Measurements from ENCODE around the gene B3GALT6.

B3GALT6 gene

DNA sequence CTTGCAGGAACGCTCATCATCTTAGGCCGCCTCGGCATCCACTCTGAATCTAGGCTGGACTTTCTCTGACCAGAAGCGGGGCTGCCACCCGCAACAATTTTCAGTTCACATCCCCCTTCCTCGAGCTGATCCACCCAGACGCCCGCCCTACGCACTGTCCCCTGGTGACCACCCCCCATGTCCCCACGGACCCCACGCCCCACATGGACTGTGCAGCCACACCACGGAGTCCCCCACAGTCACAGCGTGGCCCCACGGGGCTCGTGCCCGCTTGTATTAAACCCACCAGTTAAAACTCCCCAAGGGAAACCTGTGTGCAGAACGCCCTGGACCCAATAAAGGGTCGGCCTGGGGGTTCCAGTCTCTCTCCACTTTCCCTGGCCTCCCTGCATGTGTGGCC lies 27.5 kb downstream of the B3GALT6 start:
- no peaks in the 10 kb centered on the region; the same call in 1 of the 2 replicates for H3K79me2 ChIP-seq (ENCODE audit: insufficient read depth, low read depth)
- H3K4me2 ChIP-seq = no peak overlapping the region
- no peak overlapping the region for H2AFZ ChIP-seq (ENCODE audit: low read depth)
- TF ChIP-seq, protein P1, sequence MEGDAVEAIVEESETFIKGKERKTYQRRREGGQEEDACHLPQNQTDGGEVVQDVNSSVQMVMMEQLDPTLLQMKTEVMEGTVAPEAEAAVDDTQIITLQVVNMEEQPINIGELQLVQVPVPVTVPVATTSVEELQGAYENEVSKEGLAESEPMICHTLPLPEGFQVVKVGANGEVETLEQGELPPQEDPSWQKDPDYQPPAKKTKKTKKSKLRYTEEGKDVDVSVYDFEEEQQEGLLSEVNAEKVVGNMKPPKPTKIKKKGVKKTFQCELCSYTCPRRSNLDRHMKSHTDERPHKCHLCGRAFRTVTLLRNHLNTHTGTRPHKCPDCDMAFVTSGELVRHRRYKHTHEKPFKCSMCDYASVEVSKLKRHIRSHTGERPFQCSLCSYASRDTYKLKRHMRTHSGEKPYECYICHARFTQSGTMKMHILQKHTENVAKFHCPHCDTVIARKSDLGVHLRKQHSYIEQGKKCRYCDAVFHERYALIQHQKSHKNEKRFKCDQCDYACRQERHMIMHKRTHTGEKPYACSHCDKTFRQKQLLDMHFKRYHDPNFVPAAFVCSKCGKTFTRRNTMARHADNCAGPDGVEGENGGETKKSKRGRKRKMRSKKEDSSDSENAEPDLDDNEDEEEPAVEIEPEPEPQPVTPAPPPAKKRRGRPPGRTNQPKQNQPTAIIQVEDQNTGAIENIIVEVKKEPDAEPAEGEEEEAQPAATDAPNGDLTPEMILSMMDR (conservative IDR thresholded peaks at IDR 0.05; ENCODE audit: low read depth, low read length) = no peak
- no peaks in the 10 kb centered on the region for H4K20me1 ChIP-seq (ENCODE audit: insufficient read depth)
- H3K9ac ChIP-seq = no peak overlapping the region
- H3K36me3 ChIP-seq (ENCODE audit: insufficient read depth) = peaks cover 7% of the 10 kb centered on the region; the same call in 1 of the 2 replicates
- no peak overlapping the region for H3K27ac ChIP-seq
- H3K4me1 ChIP-seq (ENCODE audit: low read depth, poor library complexity, severe bottlenecking) = no peaks in the 10 kb centered on the region
- no peak overlapping the region for H3K4me3 ChIP-seq (IDR thresholded peaks at IDR 0.05; ENCODE audit: insufficient read depth, low read depth, low read length)
- no peaks in the 10 kb centered on the region for H3K27me3 ChIP-seq (ENCODE audit: insufficient read depth, low read depth)

DNA sequence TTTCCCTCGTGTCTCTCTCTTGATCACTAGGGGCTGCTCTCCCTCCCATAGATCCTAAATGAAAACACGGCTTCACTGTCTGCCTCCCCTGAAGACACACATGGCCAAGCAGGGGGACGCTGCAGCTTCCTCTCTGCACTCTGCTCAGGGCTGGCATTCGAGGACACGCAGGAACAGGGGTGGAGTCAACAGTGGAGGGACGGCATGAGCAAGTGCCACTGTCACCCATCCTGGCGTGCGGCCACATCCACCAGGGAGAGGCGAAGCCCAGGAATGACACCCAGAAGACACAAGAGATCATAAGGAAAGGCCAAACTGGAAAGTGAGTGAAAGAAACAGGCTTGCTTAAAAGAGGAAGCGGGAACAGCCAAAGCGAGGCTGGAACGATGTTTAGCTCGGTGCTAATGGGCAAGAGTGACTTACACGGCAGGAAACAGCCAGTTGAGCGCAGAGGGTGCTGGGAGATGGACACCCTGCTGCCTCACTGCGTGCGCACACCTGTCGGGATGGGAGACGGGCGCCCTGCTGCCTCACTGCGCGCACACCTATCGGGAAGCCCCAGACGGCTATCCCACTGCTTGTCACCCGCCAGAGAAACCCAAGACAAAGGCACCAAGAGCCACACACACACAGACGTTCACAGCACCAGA lies 28.0 kb downstream of the B3GALT6 start:
- no peak overlapping the region for H3K4me3 ChIP-seq (IDR thresholded peaks at IDR 0.05; ENCODE audit: insufficient read depth, low read depth, low read length)
- H3K79me2 ChIP-seq (ENCODE audit: insufficient read depth, low read depth) = no peaks in the 10 kb centered on the region; the same call in 1 of the 2 replicates
- H3K9ac ChIP-seq = no peak overlapping the region
- H3K27ac ChIP-seq = no peak overlapping the region
- H4K20me1 ChIP-seq (ENCODE audit: insufficient read depth) = no peaks in the 10 kb centered on the region
- H2AFZ ChIP-seq (ENCODE audit: low read depth) = no peak overlapping the region
- H3K36me3 ChIP-seq (ENCODE audit: insufficient read depth) = peaks cover 7% of the 10 kb centered on the region; the same call in 1 of the 2 replicates
- no peaks in the 10 kb centered on the region for H3K27me3 ChIP-seq (ENCODE audit: insufficient read depth, low read depth)
- H3K4me2 ChIP-seq = no peak overlapping the region
- TF ChIP-seq, protein P1 (conservative IDR thresholded peaks at IDR 0.05; ENCODE audit: low read depth, low read length) = no peak
- no peaks in the 10 kb centered on the region for H3K4me1 ChIP-seq (ENCODE audit: low read depth, poor library complexity, severe bottlenecking)

DNA sequence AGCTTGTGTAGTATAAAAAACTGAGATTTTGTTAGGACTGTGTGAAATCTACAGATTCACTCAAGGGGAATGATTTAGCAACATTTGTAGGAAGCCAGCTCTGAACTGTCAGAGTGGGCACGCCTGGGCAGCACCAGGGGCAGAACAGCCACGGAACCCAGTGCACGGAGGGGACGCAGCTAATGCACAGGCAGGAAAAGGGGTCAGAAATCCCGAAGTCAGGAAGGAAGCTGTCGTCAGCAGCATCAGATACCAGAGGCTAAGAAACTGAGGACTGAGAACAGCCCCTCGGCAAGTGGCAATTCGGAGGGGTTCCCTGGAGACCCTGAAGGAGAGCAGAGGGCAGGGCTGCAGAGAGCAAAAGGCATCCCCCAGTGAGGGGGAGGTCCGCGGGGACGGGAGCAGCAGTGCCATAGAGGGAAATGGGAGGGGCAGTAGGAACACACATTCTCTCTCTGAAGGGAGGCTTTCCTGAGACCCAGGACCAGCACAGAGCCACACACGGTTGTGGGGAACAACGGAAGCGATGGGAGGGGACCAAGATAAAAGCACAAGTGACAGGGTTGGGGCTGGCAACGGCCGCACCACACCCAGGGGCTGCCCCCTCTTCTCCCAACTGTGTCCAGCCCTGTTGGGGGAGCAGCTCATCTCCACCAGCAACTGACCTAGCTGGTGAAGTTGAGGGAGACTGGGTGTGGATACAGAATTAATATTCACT lies 29.0 kb downstream of the B3GALT6 start:
- Histone ChIP-seq H3K79me2 (ENCODE audit: insufficient read depth, low read depth) (no peaks in the 10 kb centered on the region; the same call in 1 of the 2 replicates), H3K36me3 (ENCODE audit: insufficient read depth) (peaks cover 7% of the 10 kb centered on the region; the same call in 1 of the 2 replicates), H3K4me2 (no peak overlapping the region), H3K4me3 (IDR thresholded peaks at IDR 0.05; ENCODE audit: insufficient read depth, low read depth, low read length) (no peak overlapping the region), H3K27ac (no peak overlapping the region), H3K4me1 (ENCODE audit: low read depth, poor library complexity, severe bottlenecking) (no peaks in the 10 kb centered on the region), H4K20me1 (ENCODE audit: insufficient read depth) (no peaks in the 10 kb centered on the region), H2AFZ (ENCODE audit: low read depth) (no peak overlapping the region), H3K9ac (no peak overlapping the region), H3K27me3 (ENCODE audit: insufficient read depth, low read depth) (no peaks in the 10 kb centered on the region)
- TF ChIP-seq, protein P1 (conservative IDR thresholded peaks at IDR 0.05; ENCODE audit: low read depth, low read length) = no peak

DNA sequence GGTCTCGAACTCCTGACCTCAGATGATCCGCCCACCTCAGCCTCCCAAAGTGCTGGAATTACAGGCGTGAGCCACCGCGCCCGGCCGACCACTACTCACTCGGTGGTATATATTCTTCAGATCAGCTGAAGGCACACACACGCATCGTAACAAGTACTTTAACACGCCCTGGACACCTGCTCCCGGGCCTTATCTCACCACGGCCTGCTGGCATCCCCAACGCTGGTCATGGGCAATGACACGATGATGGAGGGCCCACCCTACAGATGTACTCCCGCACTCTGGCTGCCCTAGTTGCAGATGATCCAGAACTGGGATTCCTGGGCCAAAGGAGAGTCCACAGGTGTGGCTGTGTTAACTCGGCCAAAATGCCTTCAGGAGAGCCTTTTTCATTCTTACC lies 30.0 kb downstream of the B3GALT6 start:
- Histone ChIP-seq H3K36me3 (ENCODE audit: insufficient read depth) (peaks cover 11% of the 10 kb centered on the region; the same call in 1 of the 2 replicates), H3K79me2 (ENCODE audit: insufficient read depth, low read depth) (peaks cover 3% of the 10 kb centered on the region; the same call in 1 of the 2 replicates), H3K4me2 (no peak overlapping the region), H3K27ac (no peak overlapping the region), H2AFZ (ENCODE audit: low read depth) (no peak overlapping the region), H3K4me1 (ENCODE audit: low read depth, poor library complexity, severe bottlenecking) (no peaks in the 10 kb centered on the region), H3K9ac (no peak overlapping the region), H3K4me3 (IDR thresholded peaks at IDR 0.05; ENCODE audit: insufficient read depth, low read depth, low read length) (no peak overlapping the region), H3K27me3 (ENCODE audit: insufficient read depth, low read depth) (no peaks in the 10 kb centered on the region), H4K20me1 (ENCODE audit: insufficient read depth) (no peaks in the 10 kb centered on the region)
- TF ChIP-seq, protein P1 (conservative IDR thresholded peaks at IDR 0.05; ENCODE audit: low read depth, low read length) = no peak

Data from KMS-11 (cell line).